Measurements from ENCODE around the gene SPTBN4.

The SPTBN4 gene

GRCh38 chr19:40586611-40587010 is 119.8 kb downstream of the SPTBN4 start:
- no peak overlapping the region for H3K9ac ChIP-seq (ENCODE audit: low read depth, low read length, poor library complexity, severe bottlenecking)
- no peaks in the 10 kb centered on the region for H3K36me3 ChIP-seq (ENCODE audit: insufficient read depth, low read length)
- no peak overlapping the region for H3K4me3 ChIP-seq (ENCODE audit: low read length, poor library complexity, severe bottlenecking)
- H3K9me3 ChIP-seq (ENCODE audit: insufficient read depth, low read depth, low read length) = no peaks in the 10 kb centered on the region
- TF ChIP-seq CTCF (conservative IDR thresholded peaks at IDR 0.05; ENCODE audit: low read length) (no peak), EZH2phosphoT487 (IDR thresholded peaks at IDR 0.05; ENCODE audit: borderline replicate concordance) (no peak)
- H4K20me1 ChIP-seq (ENCODE audit: insufficient read depth, low read length, poor library complexity, severe bottlenecking) = no peaks in the 10 kb centered on the region
- no peaks in the 10 kb centered on the region for H3K4me1 ChIP-seq (ENCODE audit: insufficient read depth, low read length, poor library complexity, severe bottlenecking)
- H3K4me2 ChIP-seq (ENCODE audit: low read depth, low read length, poor library complexity, severe bottlenecking) = no peak overlapping the region
- H3K9me2 ChIP-seq (replicated peaks; ENCODE audit: low read depth, low read length) = no peaks in the 10 kb centered on the region
- H3K27me3 ChIP-seq (ENCODE audit: insufficient read depth, low read length, poor library complexity, severe bottlenecking) = no peaks in the 10 kb centered on the region
- no peaks in the 10 kb centered on the region for H3K79me2 ChIP-seq (ENCODE audit: insufficient read depth, low read length)
- H2AFZ ChIP-seq (ENCODE audit: low read length) = no peak overlapping the region
- H3F3A ChIP-seq (ENCODE audit: low read depth) = no peaks in the 10 kb centered on the region

- no peak overlapping the region for H2AFZ ChIP-seq (ENCODE audit: low read length)
- H3K4me3 ChIP-seq (ENCODE audit: low read length, poor library complexity, severe bottlenecking) = no peak overlapping the region
- no peaks in the 10 kb centered on the region for H3K9me3 ChIP-seq (ENCODE audit: insufficient read depth, low read depth, low read length)
- H3K27me3 ChIP-seq (ENCODE audit: insufficient read depth, low read length, poor library complexity, severe bottlenecking) = no peaks in the 10 kb centered on the region
- H3K36me3 ChIP-seq (ENCODE audit: insufficient read depth, low read length) = no peaks in the 10 kb centered on the region
- no peak for TF ChIP-seq CTCF (conservative IDR thresholded peaks at IDR 0.05; ENCODE audit: low read length)
- H3K9ac ChIP-seq (ENCODE audit: low read depth, low read length, poor library complexity, severe bottlenecking) = no peak overlapping the region
- no peaks in the 10 kb centered on the region for H3K79me2 ChIP-seq (ENCODE audit: insufficient read depth, low read length)
- H3K9me2 ChIP-seq (replicated peaks; ENCODE audit: low read depth, low read length) = no peaks in the 10 kb centered on the region
- no peaks in the 10 kb centered on the region for H3F3A ChIP-seq (ENCODE audit: low read depth)
- no peak overlapping the region for H3K4me2 ChIP-seq (ENCODE audit: low read depth, low read length, poor library complexity, severe bottlenecking)
- H4K20me1 ChIP-seq (ENCODE audit: insufficient read depth, low read length, poor library complexity, severe bottlenecking) = no peaks in the 10 kb centered on the region
- no peaks in the 10 kb centered on the region for H3K4me1 ChIP-seq (ENCODE audit: insufficient read depth, low read length, poor library complexity, severe bottlenecking)
Measured at GRCh38 chr19:40588110-40588854, 121.5 kb downstream of the SPTBN4 start.

- Histone ChIP-seq H3K79me2 (ENCODE audit: insufficient read depth, low read length) (no peaks in the 10 kb centered on the region), H3K9me2 (replicated peaks; ENCODE audit: low read depth, low read length) (no peaks in the 10 kb centered on the region), H2AFZ (ENCODE audit: low read length) (no peak overlapping the region), H4K20me1 (ENCODE audit: insufficient read depth, low read length, poor library complexity, severe bottlenecking) (no peaks in the 10 kb centered on the region), H3K9me3 (ENCODE audit: insufficient read depth, low read depth, low read length) (no peaks in the 10 kb centered on the region), H3K27me3 (ENCODE audit: insufficient read depth, low read length, poor library complexity, severe bottlenecking) (no peaks in the 10 kb centered on the region), H3K4me3 (ENCODE audit: low read length, poor library complexity, severe bottlenecking) (no peak overlapping the region), H3K9ac (ENCODE audit: low read depth, low read length, poor library complexity, severe bottlenecking) (no peak overlapping the region), H3F3A (ENCODE audit: low read depth) (no peaks in the 10 kb centered on the region), H3K4me2 (ENCODE audit: low read depth, low read length, poor library complexity, severe bottlenecking) (no peak overlapping the region), H3K4me1 (ENCODE audit: insufficient read depth, low read length, poor library complexity, severe bottlenecking) (no peaks in the 10 kb centered on the region), H3K36me3 (ENCODE audit: insufficient read depth, low read length) (no peaks in the 10 kb centered on the region)
- no peak for TF ChIP-seq CTCF (conservative IDR thresholded peaks at IDR 0.05; ENCODE audit: low read length)
- TF ChIP-seq EZH2phosphoT487 (IDR thresholded peaks at IDR 0.05; ENCODE audit: borderline replicate concordance) = no peak
Measured at GRCh38 chr19:40588926-40589569, 122.2 kb downstream of the SPTBN4 start.

Measured in Loucy (cell line).